ENCODE data around the gene STXBP5L.

The STXBP5L gene

DNA sequence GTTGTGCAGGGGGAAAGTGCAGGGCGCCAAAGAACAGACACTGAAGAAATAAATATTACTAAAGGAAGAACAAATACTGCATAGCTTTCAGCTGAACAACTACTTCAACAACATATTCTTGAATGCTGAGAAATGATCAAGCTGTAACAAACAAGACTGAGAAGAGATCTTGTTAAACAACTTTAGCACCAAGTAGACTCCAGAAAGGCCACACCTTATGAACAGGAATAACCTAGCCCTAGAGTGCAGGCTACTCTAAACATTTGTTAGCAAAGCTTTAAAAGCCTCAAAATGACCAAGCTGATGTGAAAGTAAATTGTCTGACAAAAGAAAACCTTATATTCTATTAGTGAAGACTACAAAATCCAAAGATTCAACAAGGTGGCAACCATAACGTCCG lies 554.6 kb downstream of the STXBP5L start:
- TF ChIP-seq, protein P1, sequence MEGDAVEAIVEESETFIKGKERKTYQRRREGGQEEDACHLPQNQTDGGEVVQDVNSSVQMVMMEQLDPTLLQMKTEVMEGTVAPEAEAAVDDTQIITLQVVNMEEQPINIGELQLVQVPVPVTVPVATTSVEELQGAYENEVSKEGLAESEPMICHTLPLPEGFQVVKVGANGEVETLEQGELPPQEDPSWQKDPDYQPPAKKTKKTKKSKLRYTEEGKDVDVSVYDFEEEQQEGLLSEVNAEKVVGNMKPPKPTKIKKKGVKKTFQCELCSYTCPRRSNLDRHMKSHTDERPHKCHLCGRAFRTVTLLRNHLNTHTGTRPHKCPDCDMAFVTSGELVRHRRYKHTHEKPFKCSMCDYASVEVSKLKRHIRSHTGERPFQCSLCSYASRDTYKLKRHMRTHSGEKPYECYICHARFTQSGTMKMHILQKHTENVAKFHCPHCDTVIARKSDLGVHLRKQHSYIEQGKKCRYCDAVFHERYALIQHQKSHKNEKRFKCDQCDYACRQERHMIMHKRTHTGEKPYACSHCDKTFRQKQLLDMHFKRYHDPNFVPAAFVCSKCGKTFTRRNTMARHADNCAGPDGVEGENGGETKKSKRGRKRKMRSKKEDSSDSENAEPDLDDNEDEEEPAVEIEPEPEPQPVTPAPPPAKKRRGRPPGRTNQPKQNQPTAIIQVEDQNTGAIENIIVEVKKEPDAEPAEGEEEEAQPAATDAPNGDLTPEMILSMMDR (IDR thresholded peaks at IDR 0.05), result no peak
- H3K27ac ChIP-seq, result no peak overlapping the region
- no peak overlapping the region for H3K4me3 ChIP-seq
- DNase-seq (ENCODE audit: low spot score), result no peak

DNA sequence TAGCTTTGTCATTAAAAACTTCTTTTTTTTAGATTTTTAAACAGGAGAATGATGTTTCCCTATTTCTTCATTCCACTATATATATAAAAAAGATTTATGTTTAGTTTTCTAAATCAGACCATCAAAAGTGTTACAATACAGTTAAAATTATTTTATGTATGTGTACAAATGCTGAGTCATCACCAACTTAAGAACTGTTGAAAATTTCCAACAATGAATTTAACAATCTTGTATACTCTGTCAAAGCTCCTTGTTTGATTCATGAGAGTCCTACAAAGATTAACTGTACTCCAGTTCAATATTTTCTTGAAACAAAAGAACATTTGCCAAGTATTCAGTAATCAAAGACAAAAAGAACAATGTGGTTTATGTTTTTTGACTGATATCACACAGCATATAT lies 555.7 kb downstream of the STXBP5L start:
- TF ChIP-seq, protein P1 (IDR thresholded peaks at IDR 0.05), result no peak
- Histone ChIP-seq H3K27ac (no peak overlapping the region), H3K4me3 (no peak overlapping the region)
- DNase-seq (ENCODE audit: low spot score), result no peak

DNA sequence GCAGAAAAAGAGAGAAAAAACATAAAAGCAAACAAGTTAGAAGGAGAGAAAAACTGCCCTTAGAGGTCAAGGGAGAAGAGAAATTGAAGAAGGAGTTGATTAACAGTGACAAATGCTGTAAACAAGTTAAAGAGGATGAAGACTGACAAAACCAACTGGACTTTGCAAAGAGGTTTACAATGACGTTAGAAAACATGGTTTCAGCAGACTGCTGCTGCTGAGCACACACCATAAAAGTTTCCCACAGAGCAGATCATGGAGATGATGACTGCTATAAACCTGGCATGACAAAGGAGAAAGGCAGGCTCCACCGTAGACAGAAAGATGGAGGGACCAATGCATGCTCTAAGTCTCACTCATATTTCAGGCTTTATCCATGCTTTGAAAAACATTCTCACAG lies 559.1 kb downstream of the STXBP5L start:
- H3K4me3 ChIP-seq, result no peak overlapping the region
- TF ChIP-seq, protein P1 (IDR thresholded peaks at IDR 0.05), result no peak
- no peak overlapping the region for H3K27ac ChIP-seq
- DNase-seq (ENCODE audit: low spot score), result no peak

DNA sequence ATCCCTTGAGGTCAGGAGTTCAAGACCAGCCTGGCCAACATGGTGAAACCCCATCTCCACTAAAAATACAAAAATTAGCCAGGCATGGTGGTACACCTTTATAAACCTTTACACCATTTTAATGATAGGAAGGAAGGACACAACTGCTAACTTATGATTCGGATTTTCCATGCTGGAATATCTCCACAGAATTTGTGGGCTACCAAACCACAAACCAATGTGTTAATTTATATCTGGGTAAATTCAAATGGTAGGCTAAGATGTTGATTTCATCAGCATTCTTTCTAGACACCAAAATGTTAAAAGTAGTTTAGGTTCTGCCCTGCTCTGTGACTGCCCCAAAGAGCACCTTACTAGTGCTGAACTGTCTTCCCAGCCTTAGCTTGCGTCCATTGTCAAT lies 565.0 kb downstream of the STXBP5L start:
- TF ChIP-seq, protein P1 (IDR thresholded peaks at IDR 0.05), result no peak
- DNase-seq (ENCODE audit: low spot score), result no peak
- Histone ChIP-seq H3K27ac (no peak overlapping the region), H3K4me3 (no peak overlapping the region)
